ENCODE results near the gene MMP1. TPM values are rescaled to one million over a fixed set of nuclear protein-coding genes. Genes with fewer than 3 reads are reported as not detected.

Gene MMP1
- total RNA-seq, 4 donors from 2014 or later: 0.19 to 0.22 TPM; not detected in 2

DNA sequence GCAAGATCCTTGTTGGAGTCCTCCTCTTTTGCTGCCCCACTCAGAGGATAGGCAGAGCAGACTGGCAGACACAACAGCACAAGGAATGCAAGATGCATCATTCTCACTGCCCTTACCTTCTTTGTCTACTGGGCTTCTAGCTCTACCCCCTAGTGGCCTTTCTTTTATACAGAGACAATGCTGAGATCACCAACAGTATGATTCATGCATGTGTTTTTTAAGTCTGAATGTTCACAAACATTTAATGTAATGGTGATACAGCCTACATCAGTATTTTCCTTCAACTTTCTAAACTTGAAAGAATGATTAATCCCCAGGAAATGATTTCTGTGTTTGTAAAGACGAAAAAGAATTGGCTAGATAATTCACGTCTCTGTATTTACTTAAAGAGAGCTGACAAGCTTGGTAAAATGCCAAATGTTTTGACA, 17.5 kb downstream of the MMP1 start, which contains the start of gene MMP10:
MMP10 (minus strand) TSS at position 138 of the 428 bp plus-strand sequence; CDS start at position 101, 37 bp downstream.
- H3K36me3 ChIP-seq: no peaks in the 10 kb centered on the region
- 10 to 12% methylated on average over 2 of the region's 2 CpGs for WGBS, 2 donors
- H3K9me3 ChIP-seq: no peaks in the 10 kb centered on the region
- H3K4me3 ChIP-seq: no peak within 1 kb of the TSS
- peaks cover 0 to 9% (median 0%) of the 10 kb centered on the region in 3 donors for H3K4me1 ChIP-seq
- TF ChIP-seq, protein P1, sequence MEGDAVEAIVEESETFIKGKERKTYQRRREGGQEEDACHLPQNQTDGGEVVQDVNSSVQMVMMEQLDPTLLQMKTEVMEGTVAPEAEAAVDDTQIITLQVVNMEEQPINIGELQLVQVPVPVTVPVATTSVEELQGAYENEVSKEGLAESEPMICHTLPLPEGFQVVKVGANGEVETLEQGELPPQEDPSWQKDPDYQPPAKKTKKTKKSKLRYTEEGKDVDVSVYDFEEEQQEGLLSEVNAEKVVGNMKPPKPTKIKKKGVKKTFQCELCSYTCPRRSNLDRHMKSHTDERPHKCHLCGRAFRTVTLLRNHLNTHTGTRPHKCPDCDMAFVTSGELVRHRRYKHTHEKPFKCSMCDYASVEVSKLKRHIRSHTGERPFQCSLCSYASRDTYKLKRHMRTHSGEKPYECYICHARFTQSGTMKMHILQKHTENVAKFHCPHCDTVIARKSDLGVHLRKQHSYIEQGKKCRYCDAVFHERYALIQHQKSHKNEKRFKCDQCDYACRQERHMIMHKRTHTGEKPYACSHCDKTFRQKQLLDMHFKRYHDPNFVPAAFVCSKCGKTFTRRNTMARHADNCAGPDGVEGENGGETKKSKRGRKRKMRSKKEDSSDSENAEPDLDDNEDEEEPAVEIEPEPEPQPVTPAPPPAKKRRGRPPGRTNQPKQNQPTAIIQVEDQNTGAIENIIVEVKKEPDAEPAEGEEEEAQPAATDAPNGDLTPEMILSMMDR (IDR thresholded peaks at IDR 0.05): peak in 2 of 6 experiments; percentile 14 to 48
- no peak for TF ChIP-seq POLR2A (IDR thresholded peaks at IDR 0.05)
- peaks cover 0 to 61% (median 0%) of the 10 kb centered on the region in 4 donors for H3K27me3 ChIP-seq
- intact Hi-C loops (cut with DNase I): no loop called here
- no peak within 1 kb of the TSS for H3K27ac ChIP-seq
- no peak for DNase-seq

DNA sequence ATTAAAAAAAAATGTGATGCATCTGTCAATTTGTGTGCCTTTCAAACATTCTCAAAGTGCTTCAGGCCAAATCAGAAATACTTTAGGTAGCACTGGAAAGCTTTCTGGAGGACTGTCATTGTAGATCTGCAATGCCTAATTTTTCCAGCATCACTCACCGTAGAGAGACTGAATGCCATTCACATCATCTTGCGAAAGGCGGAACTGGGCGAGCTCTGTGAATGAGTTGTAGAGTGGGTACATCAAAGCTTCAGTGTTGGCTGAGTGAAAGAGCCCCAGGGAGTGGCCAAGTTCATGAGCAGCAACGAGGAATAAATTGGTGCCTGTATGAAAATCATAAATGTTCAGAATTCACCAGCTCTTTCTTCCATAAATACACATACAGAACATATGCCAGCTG, 21.5 kb downstream of the MMP1 start:
- Histone ChIP-seq H3K27ac (no peak overlapping the region), H3K4me3 (no peak overlapping the region), H3K27me3 (peaks cover 0 to 40% (median 0%) of the 10 kb centered on the region in 4 donors), H3K9me3 (no peaks in the 10 kb centered on the region), H3K4me1 (peaks cover 0 to 9% (median 0%) of the 10 kb centered on the region in 3 donors), H3K36me3 (no peaks in the 10 kb centered on the region)
- no peak for TF ChIP-seq POLR2A (IDR thresholded peaks at IDR 0.05)
- TF ChIP-seq, protein P1 (IDR thresholded peaks at IDR 0.05): no peak
- no peak for DNase-seq
- intact Hi-C loops (cut with DNase I): no loop called here
- WGBS, 2 donors: 53 to 68% methylated on average over 5 of the region's 5 CpGs

DNA sequence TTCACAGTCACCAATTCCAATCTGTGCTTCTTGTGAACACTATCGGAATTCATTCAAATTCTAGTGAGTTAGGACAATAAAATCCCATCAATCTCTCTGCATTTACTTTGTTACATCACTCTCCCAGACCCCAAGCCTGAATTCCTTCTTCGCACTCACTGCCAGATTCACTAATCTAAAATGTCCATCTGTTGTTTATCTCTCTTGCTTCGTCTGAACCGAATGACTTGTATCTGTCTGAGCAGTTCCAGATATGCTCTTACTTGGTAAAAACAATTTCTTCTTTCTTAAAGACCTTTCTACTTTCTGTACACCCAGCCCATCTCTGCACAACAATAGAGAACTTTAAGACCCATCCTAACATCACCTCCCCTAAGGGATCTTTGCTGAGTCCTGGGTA, 24.6 kb downstream of the MMP1 start:
- peaks cover 0 to 21% (median 0%) of the 10 kb centered on the region in 4 donors for H3K27me3 ChIP-seq
- H3K4me1 ChIP-seq: no peaks in the 10 kb centered on the region
- H3K9me3 ChIP-seq: no peaks in the 10 kb centered on the region
- intact Hi-C loops (cut with DNase I): no loop called here
- no peak overlapping the region for H3K27ac ChIP-seq
- TF ChIP-seq POLR2A (IDR thresholded peaks at IDR 0.05): no peak
- TF ChIP-seq, protein P1 (IDR thresholded peaks at IDR 0.05): no peak
- no peaks in the 10 kb centered on the region for H3K36me3 ChIP-seq
- 66 to 80% methylated on average over 4 of the region's 4 CpGs for WGBS, 2 donors
- H3K4me3 ChIP-seq: no peak overlapping the region
- no peak for DNase-seq

DNA sequence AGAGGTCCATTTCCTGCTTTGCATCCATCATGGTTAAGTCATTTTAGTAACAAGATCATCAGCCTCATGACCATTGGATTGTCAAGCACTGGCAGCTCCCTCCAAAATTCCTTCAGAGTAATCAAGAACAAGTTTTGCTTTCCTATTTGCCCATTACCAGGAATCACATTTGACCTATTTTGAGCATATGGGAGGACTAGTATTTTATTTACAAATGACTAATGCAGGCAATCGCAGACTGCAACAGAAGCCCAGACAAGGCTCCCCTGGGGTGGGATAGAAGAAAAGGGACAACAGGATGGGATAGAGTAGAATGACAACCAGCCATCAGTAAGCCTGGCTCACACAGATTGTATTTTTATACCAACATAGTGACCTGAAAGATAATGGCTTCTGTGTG, 26.6 kb downstream of the MMP1 start:
- Histone ChIP-seq H3K4me3 (no peak overlapping the region), H3K36me3 (no peaks in the 10 kb centered on the region), H3K27me3 (peaks cover 0 to 18% (median 0%) of the 10 kb centered on the region in 4 donors), H3K9me3 (no peaks in the 10 kb centered on the region), H3K27ac (no peak overlapping the region), H3K4me1 (no peaks in the 10 kb centered on the region)
- TF ChIP-seq, protein P1 (IDR thresholded peaks at IDR 0.05): no peak
- TF ChIP-seq POLR2A (IDR thresholded peaks at IDR 0.05): no peak
- WGBS, 2 donors: 20 to 57% methylated on average over 1 of the region's 1 CpG
- intact Hi-C loops (cut with DNase I): no loop called here
- no peak for DNase-seq

DNA sequence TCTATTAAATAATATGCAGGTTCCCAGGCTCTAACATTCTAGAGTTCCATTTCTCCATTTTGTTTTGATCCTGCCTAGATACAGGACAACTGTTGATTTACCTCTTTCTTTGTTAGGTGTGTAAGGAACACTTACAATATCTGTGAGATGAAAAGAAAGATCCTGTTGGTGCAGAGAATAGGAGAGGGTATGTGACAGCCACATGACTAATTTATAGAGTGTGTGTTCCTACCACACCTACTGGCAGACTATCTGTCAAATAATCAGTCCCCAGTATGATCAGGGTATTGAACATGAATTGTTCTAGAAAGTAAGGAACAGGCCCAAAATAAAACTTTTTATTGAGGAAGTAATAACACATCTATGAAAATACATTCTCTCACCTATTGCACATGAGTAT, 27.8 kb downstream of the MMP1 start:
- no peaks in the 10 kb centered on the region for H3K4me1 ChIP-seq
- intact Hi-C loops (cut with DNase I): no loop called here
- no peak overlapping the region for H3K4me3 ChIP-seq
- no peak overlapping the region for H3K27ac ChIP-seq
- peaks cover 0 to 20% (median 0%) of the 10 kb centered on the region in 4 donors for H3K27me3 ChIP-seq
- TF ChIP-seq, protein P1 (IDR thresholded peaks at IDR 0.05): no peak
- TF ChIP-seq POLR2A (IDR thresholded peaks at IDR 0.05): no peak
- H3K36me3 ChIP-seq: no peaks in the 10 kb centered on the region
- no peaks in the 10 kb centered on the region for H3K9me3 ChIP-seq
- DNase-seq: no peak

All from esophagus squamous epithelium (tissue), 5 donors.